ENCODE data around the gene GALNT17.

GALNT17 gene

DNA sequence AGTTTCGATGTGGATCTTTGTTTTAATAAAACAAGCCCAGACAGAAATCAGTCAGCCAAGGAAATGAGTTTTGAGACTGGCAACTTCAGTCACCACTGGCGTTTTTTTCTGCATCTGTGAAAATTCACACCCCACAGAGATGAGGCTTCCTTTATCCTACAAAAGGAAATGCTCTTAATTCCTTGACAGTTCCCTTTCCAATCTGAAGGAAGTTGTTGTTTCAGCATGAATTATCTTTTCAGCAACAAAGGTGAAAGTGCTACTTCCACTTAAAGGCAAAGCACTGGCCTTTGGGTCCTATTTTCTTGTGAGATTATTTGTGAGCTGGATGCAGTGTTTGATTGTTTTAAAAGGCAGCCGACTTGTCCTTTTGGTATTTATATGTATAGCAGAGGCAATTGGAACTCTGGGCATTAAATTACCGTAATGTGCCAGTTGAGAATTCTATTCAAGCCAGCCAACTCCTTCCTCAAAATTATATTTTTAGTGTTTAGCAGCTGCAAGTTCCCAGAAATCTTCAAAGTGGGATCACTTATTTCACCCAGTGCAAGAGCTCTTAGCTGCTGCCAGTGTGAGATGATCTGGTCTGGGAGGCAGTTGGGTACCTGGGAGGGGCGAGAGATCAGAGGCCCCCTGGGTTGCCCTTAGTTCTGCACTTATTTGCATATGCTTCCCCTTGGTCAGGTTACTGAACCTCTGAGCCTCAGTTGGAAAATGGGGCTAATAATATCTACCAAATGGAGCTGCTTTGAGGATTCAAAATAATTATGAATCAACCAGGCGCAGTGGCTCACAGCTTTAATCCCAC is 427.1 kb downstream of the GALNT17 start:
- H3K4me1 ChIP-seq (ENCODE audit: control extremely low read depth in 1 of 4, control insufficient read depth in 4 of 4, insufficient read depth in 4 of 4, low read length in 3 of 4), result no peaks in the 10 kb centered on the region
- WGBS (ENCODE audit: insufficient coverage), result 82% methylated on average over 4 of the region's 6 CpGs
- H3K36me3 ChIP-seq (ENCODE audit: control insufficient read depth in 4 of 4, insufficient read depth in 4 of 4, low read length in 3 of 4), result no peaks in the 10 kb centered on the region
- DNase-seq, result no peak
- ChIA-PET CTCF (no interaction called here), POLR2A (no interaction called here)
- H3K27ac ChIP-seq (ENCODE audit: insufficient read depth in 1 of 2, low read depth in 1 of 2, low read length in 2 of 2, poor library complexity in 1 of 2, severe bottlenecking in 2 of 2), result no peak overlapping the region
- H3K9me3 ChIP-seq (ENCODE audit: control extremely low read depth in 1 of 5, control insufficient read depth in 4 of 5, insufficient read depth in 2 of 5, low read depth in 1 of 5, low read length in 4 of 5), result no peaks in the 10 kb centered on the region
- peaks cover 0 to 5% (median 0%) of the 10 kb centered on the region in 5 experiments for H3K27me3 ChIP-seq (replicated peaks in 2 of 5; ENCODE audit: control insufficient read depth in 4 of 5, insufficient read depth in 5 of 5, low read length in 4 of 5)
- H3K4me3 ChIP-seq (ENCODE audit: control insufficient read depth in 1 of 7, extremely low read depth in 1 of 7, insufficient read depth in 4 of 7, low read depth in 2 of 7, low read length in 6 of 7), result no peak overlapping the region

- H3K4me3 ChIP-seq (ENCODE audit: control insufficient read depth in 1 of 7, extremely low read depth in 1 of 7, insufficient read depth in 4 of 7, low read depth in 2 of 7, low read length in 6 of 7), result no peak overlapping the region
- no peak for DNase-seq
- no peak overlapping the region for H3K27ac ChIP-seq (ENCODE audit: insufficient read depth in 1 of 2, low read depth in 1 of 2, low read length in 2 of 2, poor library complexity in 1 of 2, severe bottlenecking in 2 of 2)
- H3K36me3 ChIP-seq (ENCODE audit: control insufficient read depth in 4 of 4, insufficient read depth in 4 of 4, low read length in 3 of 4), result no peaks in the 10 kb centered on the region
- H3K27me3 ChIP-seq (replicated peaks in 2 of 5; ENCODE audit: control insufficient read depth in 4 of 5, insufficient read depth in 5 of 5, low read length in 4 of 5), result peaks cover 0 to 5% (median 0%) of the 10 kb centered on the region in 5 experiments
- CTCF ChIA-PET, result no interaction called here
- 53% methylated on average over 7 of the region's 10 CpGs for WGBS (ENCODE audit: insufficient coverage)
- H3K9me3 ChIP-seq (ENCODE audit: control extremely low read depth in 1 of 5, control insufficient read depth in 4 of 5, insufficient read depth in 2 of 5, low read depth in 1 of 5, low read length in 4 of 5), result no peaks in the 10 kb centered on the region
- POLR2A ChIA-PET, result no interaction called here
- no peaks in the 10 kb centered on the region for H3K4me1 ChIP-seq (ENCODE audit: control extremely low read depth in 1 of 4, control insufficient read depth in 4 of 4, insufficient read depth in 4 of 4, low read length in 3 of 4)
Observed at GRCh38 chr7:71560354-71560995, 428.5 kb downstream of the GALNT17 start.

GRCh38 chr7:71563276-71563675 is 431.3 kb downstream of the GALNT17 start:
- Histone ChIP-seq H3K9me3 (ENCODE audit: control extremely low read depth in 1 of 5, control insufficient read depth in 4 of 5, insufficient read depth in 2 of 5, low read depth in 1 of 5, low read length in 4 of 5) (no peaks in the 10 kb centered on the region), H3K4me1 (ENCODE audit: control extremely low read depth in 1 of 4, control insufficient read depth in 4 of 4, insufficient read depth in 4 of 4, low read length in 3 of 4) (no peaks in the 10 kb centered on the region), H3K27ac (ENCODE audit: insufficient read depth in 1 of 2, low read depth in 1 of 2, low read length in 2 of 2, poor library complexity in 1 of 2, severe bottlenecking in 2 of 2) (no peak overlapping the region), H3K36me3 (ENCODE audit: control insufficient read depth in 4 of 4, insufficient read depth in 4 of 4, low read length in 3 of 4) (no peaks in the 10 kb centered on the region), H3K4me3 (ENCODE audit: control insufficient read depth in 1 of 7, extremely low read depth in 1 of 7, insufficient read depth in 4 of 7, low read depth in 2 of 7, low read length in 6 of 7) (no peak overlapping the region), H3K27me3 (replicated peaks in 2 of 5; ENCODE audit: control insufficient read depth in 4 of 5, insufficient read depth in 5 of 5, low read length in 4 of 5) (peaks cover 0 to 5% (median 0%) of the 10 kb centered on the region in 5 experiments)
- no peak for DNase-seq
- ChIA-PET POLR2A (no interaction called here), CTCF (no interaction called here)
- whole genome bisulfite sequencing (ENCODE audit: insufficient coverage), result 71% methylated on average over 5 of the region's 6 CpGs

DNA sequence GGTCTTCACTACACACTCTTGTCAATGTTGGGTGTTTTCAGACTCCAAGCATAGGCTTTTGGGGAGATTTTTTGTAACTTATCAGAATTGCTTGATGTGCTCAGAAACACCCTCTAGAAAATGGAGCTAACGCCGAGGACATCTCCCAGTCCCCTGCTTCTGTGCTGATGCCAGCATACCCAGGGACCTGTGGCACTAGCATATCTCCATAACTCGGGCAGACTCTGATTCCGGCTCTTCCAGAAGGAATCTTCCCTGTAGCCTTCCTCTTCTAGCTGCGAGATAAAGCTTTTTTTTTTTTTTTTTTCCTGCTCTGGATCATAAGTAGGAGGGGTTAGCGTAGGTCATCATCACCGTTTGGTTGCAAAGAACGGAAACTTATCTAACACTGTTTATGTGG is 434.4 kb downstream of the GALNT17 start:
- H3K27me3 ChIP-seq (replicated peaks in 2 of 5; ENCODE audit: control insufficient read depth in 4 of 5, insufficient read depth in 5 of 5, low read length in 4 of 5), result no peaks in the 10 kb centered on the region
- no peaks in the 10 kb centered on the region for H3K4me1 ChIP-seq (ENCODE audit: control extremely low read depth in 1 of 4, control insufficient read depth in 4 of 4, insufficient read depth in 4 of 4, low read length in 3 of 4)
- no peak overlapping the region for H3K27ac ChIP-seq (ENCODE audit: insufficient read depth in 1 of 2, low read depth in 1 of 2, low read length in 2 of 2, poor library complexity in 1 of 2, severe bottlenecking in 2 of 2)
- no peaks in the 10 kb centered on the region for H3K36me3 ChIP-seq (ENCODE audit: control insufficient read depth in 4 of 4, insufficient read depth in 4 of 4, low read length in 3 of 4)
- H3K4me3 ChIP-seq (ENCODE audit: control insufficient read depth in 1 of 7, extremely low read depth in 1 of 7, insufficient read depth in 4 of 7, low read depth in 2 of 7, low read length in 6 of 7), result no peak overlapping the region
- WGBS (ENCODE audit: insufficient coverage), result 90% methylated on average over 7 of the region's 8 CpGs
- ChIA-PET CTCF (interaction anchor here (0.6 kb wide), 1 partner anchor 1971 kb away, joined by 4 read pairs; no protein-coding TSS in a partner anchor), POLR2A (no interaction called here)
- H3K9me3 ChIP-seq (ENCODE audit: control extremely low read depth in 1 of 5, control insufficient read depth in 4 of 5, insufficient read depth in 2 of 5, low read depth in 1 of 5, low read length in 4 of 5), result peaks cover 0 to 2% (median 0%) of the 10 kb centered on the region in 5 experiments
- DNase-seq, result no peak

DNA sequence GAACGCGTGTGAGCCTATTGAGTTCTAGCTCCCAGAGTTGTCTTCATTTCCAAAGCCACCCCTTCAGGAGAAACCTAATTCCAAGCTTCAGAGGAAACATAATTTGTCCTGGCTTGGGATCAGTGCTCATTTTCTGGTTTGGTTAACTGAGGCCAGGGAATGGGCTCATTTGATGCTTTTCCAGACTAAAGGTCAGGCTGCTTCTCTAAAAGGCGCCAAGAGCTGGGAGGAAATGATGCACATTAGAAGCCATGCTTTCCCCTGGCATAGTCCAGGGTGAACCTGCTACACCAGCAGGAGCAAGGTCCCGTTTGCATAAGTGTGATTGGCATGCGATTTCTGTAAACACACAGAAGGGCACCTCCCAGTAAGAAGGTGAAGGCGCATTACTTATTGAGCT is 435.0 kb downstream of the GALNT17 start:
- ChIA-PET POLR2A (no interaction called here), CTCF (no interaction called here)
- Histone ChIP-seq H3K4me1 (ENCODE audit: control extremely low read depth in 1 of 4, control insufficient read depth in 4 of 4, insufficient read depth in 4 of 4, low read length in 3 of 4) (no peaks in the 10 kb centered on the region), H3K36me3 (ENCODE audit: control insufficient read depth in 4 of 4, insufficient read depth in 4 of 4, low read length in 3 of 4) (no peaks in the 10 kb centered on the region), H3K9me3 (ENCODE audit: control extremely low read depth in 1 of 5, control insufficient read depth in 4 of 5, insufficient read depth in 2 of 5, low read depth in 1 of 5, low read length in 4 of 5) (peaks cover 0 to 2% (median 0%) of the 10 kb centered on the region in 5 experiments), H3K4me3 (ENCODE audit: control insufficient read depth in 1 of 7, extremely low read depth in 1 of 7, insufficient read depth in 4 of 7, low read depth in 2 of 7, low read length in 6 of 7) (no peak overlapping the region), H3K27me3 (replicated peaks in 2 of 5; ENCODE audit: control insufficient read depth in 4 of 5, insufficient read depth in 5 of 5, low read length in 4 of 5) (no peaks in the 10 kb centered on the region), H3K27ac (ENCODE audit: insufficient read depth in 1 of 2, low read depth in 1 of 2, low read length in 2 of 2, poor library complexity in 1 of 2, severe bottlenecking in 2 of 2) (no peak overlapping the region)
- DNase-seq, result no peak
- WGBS (ENCODE audit: insufficient coverage), result 97% methylated on average over 5 of the region's 6 CpGs

- no peak for DNase-seq
- ChIA-PET CTCF (no interaction called here), POLR2A (no interaction called here)
- H3K9me3 ChIP-seq (ENCODE audit: control extremely low read depth in 1 of 5, control insufficient read depth in 4 of 5, insufficient read depth in 2 of 5, low read depth in 1 of 5, low read length in 4 of 5), result peaks cover 0 to 3% (median 0%) of the 10 kb centered on the region in 5 experiments
- 74% methylated on average over 2 of the region's 2 CpGs for WGBS (ENCODE audit: insufficient coverage)
- no peak overlapping the region for H3K4me3 ChIP-seq (ENCODE audit: control insufficient read depth in 1 of 7, extremely low read depth in 1 of 7, insufficient read depth in 4 of 7, low read depth in 2 of 7, low read length in 6 of 7)
- no peaks in the 10 kb centered on the region for H3K36me3 ChIP-seq (ENCODE audit: control insufficient read depth in 4 of 4, insufficient read depth in 4 of 4, low read length in 3 of 4)
- no peaks in the 10 kb centered on the region for H3K4me1 ChIP-seq (ENCODE audit: control extremely low read depth in 1 of 4, control insufficient read depth in 4 of 4, insufficient read depth in 4 of 4, low read length in 3 of 4)
- H3K27me3 ChIP-seq (replicated peaks in 2 of 5; ENCODE audit: control insufficient read depth in 4 of 5, insufficient read depth in 5 of 5, low read length in 4 of 5), result no peaks in the 10 kb centered on the region
- H3K27ac ChIP-seq (ENCODE audit: insufficient read depth in 1 of 2, low read depth in 1 of 2, low read length in 2 of 2, poor library complexity in 1 of 2, severe bottlenecking in 2 of 2), result no peak overlapping the region
Observed at GRCh38 chr7:71574153-71574860, 442.4 kb downstream of the GALNT17 start.

GRCh38 chr7:71580027-71580426 is 448.1 kb downstream of the GALNT17 start:
- no peaks in the 10 kb centered on the region for H3K4me1 ChIP-seq (ENCODE audit: control extremely low read depth in 1 of 4, control insufficient read depth in 4 of 4, insufficient read depth in 4 of 4, low read length in 3 of 4)
- H3K27me3 ChIP-seq (replicated peaks in 2 of 5; ENCODE audit: control insufficient read depth in 4 of 5, insufficient read depth in 5 of 5, low read length in 4 of 5), result no peaks in the 10 kb centered on the region
- no peaks in the 10 kb centered on the region for H3K36me3 ChIP-seq (ENCODE audit: control insufficient read depth in 4 of 4, insufficient read depth in 4 of 4, low read length in 3 of 4)
- 93% methylated on average over 1 of the region's 1 CpG for WGBS (ENCODE audit: insufficient coverage)
- DNase-seq, result no peak
- peaks cover 0 to 3% (median 0%) of the 10 kb centered on the region in 5 experiments for H3K9me3 ChIP-seq (ENCODE audit: control extremely low read depth in 1 of 5, control insufficient read depth in 4 of 5, insufficient read depth in 2 of 5, low read depth in 1 of 5, low read length in 4 of 5)
- ChIA-PET POLR2A (no interaction called here), CTCF (no interaction called here)
- H3K4me3 ChIP-seq (ENCODE audit: control insufficient read depth in 1 of 7, extremely low read depth in 1 of 7, insufficient read depth in 4 of 7, low read depth in 2 of 7, low read length in 6 of 7), result no peak overlapping the region
- no peak overlapping the region for H3K27ac ChIP-seq (ENCODE audit: insufficient read depth in 1 of 2, low read depth in 1 of 2, low read length in 2 of 2, poor library complexity in 1 of 2, severe bottlenecking in 2 of 2)

Data from common myeloid progenitor, CD34-positive (primary cell).